ENCODE measurements around the gene KRT16.

DNA sequence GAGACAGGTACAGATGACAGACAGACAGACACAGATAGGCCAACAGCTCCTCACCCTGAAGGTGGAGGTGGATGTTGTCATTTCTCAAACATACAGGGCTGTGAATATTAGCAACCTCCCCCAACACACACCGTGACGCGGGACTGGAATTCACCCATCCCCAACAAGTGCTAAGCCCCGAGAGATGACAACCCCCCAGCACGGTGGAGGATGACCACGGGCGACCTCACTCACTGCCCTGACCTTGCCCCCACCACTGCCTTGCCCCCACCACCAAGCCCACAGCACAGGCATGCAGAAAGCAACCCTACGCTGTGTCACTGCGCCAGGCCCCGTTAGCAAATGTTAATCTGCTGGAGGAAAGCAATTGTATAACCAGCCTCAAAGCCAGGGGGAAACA is 16.7 kb upstream of the KRT16 start:
- TF ChIP-seq, protein P1, sequence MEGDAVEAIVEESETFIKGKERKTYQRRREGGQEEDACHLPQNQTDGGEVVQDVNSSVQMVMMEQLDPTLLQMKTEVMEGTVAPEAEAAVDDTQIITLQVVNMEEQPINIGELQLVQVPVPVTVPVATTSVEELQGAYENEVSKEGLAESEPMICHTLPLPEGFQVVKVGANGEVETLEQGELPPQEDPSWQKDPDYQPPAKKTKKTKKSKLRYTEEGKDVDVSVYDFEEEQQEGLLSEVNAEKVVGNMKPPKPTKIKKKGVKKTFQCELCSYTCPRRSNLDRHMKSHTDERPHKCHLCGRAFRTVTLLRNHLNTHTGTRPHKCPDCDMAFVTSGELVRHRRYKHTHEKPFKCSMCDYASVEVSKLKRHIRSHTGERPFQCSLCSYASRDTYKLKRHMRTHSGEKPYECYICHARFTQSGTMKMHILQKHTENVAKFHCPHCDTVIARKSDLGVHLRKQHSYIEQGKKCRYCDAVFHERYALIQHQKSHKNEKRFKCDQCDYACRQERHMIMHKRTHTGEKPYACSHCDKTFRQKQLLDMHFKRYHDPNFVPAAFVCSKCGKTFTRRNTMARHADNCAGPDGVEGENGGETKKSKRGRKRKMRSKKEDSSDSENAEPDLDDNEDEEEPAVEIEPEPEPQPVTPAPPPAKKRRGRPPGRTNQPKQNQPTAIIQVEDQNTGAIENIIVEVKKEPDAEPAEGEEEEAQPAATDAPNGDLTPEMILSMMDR (IDR thresholded peaks at IDR 0.05): no peak
- no peak for TF ChIP-seq POLR2AphosphoS5 (IDR thresholded peaks at IDR 0.05)
- TF ChIP-seq POLR2A (IDR thresholded peaks at IDR 0.05): no peak
- no peak for TF ChIP-seq EP300 (IDR thresholded peaks at IDR 0.05)

All from stomach (tissue), 4 donors.